ENCODE measurements around the gene TTC27.
"Not testable (repeated sequence)": the region's sequence is repeated elsewhere in the genome, so short reads cannot be mapped to it uniquely, and the experiment has no call there.

The TTC27 gene

DNA sequence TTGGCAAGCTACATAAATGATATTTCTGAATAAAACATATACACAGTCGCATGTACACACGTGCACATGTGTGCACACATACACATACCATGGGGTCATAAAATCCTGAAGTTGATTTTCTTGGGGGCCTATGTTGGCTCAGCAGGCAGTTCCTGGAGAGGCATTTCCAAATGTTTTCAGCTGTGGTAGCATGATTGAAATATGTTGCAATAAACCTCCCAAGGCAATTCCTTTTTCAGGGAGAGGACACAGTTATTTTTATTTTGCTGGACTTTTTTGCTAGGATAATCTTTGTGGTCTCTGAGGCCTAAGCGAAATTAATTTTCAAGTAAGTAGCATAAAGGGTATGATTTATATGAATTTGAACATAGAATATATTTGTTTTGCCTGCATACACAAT is 192.2 kb downstream of the TTC27 start:
- no peak for DNase-seq

- DNase-seq, result no peak
These were observed 192.9 kb downstream of the TTC27 start for GRCh38 chr2:32820701-32821100.

DNA sequence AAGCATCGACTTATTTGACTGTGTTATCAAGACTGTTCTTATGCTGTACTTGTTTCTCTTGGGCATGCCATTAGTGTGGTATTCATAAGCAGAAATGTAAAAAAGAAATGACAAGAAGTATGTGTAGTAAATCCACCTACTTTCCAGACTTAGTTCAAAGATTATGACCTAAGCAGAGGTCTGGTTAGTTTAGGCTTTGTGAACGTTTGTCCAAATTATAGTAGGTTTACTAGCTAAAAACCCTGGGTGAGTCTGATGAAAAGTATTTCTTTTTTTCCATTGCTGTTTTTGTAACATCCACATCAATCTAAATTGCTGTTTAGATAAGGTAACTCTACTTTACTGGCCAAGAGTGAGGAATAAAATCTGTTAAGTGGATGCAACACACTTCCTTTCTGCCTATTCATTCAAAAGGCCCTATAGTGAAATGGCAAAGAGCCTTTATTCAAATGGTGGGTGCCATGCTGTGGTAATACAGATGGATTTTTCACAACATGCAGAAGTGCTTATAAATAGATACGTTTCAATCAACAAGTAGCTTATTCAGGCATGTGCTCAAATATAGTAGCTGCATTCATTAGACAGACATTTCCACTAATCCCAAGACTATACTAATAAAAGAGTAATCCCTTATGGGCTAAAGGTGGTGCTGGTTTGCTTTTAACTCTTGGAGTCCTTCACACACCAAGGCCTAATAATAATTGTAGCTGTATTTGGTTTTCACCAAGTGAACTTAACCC is 196.4 kb downstream of the TTC27 start:
- no peak for DNase-seq

- no peak for DNase-seq
These were observed 197.5 kb downstream of the TTC27 start for GRCh38 chr2:32825291-32825712.

DNA sequence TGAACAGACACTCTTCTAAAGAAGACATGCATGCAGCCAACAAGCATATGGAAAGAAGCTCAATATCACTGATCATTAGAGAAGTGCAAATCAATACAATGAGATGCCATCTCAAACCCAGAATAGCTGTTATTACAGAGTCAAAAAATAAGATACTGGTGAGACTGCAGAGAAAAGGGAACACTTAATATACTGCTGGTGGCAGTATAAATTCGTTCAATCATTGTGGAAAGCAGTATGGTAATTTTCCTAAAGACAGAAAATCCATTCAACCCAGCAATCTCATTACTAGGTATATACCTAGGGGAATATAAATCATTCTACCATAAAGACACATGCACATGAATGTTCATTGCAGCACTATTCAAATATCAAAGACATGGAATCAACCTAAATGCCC is 202.3 kb downstream of the TTC27 start:
- DNase-seq, result no peak

DNA sequence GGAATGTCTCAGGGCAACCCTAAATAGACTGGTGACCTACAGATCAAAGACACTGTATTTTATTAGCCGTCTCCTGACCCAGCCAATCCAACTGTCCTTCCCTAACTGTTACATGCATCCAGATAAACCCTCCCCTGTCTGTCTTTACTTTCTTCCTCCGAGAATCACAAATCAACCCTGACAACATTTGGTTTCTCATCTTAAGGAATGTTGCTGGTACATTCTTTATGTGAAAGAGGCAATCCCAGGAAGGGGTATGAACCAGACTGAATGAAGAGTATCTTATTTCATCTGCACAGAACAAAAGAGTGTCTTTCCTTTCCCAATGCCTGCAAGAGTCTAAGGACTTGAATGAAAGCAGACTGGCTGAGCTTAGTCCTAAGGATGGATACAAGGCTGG is 205.0 kb downstream of the TTC27 start:
- DNase-seq, result no peak

DNA sequence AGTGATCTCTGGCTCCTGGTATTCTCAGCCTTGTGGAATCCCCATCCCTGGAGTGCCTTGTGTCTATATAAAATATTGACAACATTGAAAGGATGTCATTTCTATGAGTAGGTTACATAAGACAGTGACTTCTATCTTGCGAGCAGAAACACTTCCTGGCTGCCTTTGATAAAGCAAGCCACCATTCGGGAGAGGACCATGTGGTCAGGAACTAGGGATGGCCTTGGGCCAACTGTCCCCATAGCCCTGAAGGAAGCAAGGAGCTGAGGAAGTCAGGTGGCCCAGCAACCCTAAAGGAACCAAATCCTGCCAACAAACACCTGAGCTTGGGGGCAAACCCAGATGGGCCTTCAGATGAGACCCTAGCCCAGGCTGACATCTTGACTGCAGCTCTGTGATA is 205.9 kb downstream of the TTC27 start:
- no peak for DNase-seq

- DNase-seq, result no peak
These were observed 207.3 kb downstream of the TTC27 start for GRCh38 chr2:32835148-32835547.

DNA sequence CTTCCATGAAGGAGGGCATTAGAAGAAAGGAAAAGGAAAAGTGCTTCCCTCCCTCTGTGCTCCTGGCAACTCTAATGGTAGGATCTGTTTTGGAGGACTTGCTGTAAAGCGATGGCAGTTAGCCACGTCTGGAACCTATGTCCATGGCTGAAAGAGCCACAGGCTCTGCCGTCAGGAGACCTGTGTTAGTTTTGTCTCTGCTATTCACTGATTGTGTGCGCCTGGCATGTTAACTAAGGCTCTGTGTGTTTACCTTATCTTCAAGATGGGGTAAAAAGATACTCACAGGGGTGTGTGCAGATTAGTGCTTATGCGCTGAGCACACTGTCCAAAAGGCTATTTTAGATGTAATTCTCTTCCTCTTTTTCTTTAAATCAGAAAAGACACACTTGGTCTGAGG is 209.1 kb downstream of the TTC27 start:
- no peak for DNase-seq

DNA sequence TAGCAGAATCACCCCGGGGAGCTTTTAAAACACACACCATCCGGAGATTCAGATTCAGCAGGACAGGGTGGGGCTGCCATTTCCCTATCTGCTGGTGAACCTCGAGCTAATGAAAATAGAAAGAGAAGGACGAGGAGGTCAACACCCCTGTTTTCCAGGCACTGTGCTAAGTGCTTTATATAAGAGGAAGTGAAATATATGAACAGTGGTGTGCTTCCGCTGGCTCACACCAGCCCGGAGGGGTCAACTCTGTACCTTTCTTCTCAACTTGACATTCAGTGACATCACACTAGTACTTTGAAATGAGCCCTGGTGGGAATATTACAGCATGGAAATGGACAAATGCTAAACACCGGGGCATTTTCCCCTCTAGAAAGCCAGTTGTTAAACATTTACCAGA is 210.6 kb downstream of the TTC27 start:
- DNase-seq, result no peak

DNA sequence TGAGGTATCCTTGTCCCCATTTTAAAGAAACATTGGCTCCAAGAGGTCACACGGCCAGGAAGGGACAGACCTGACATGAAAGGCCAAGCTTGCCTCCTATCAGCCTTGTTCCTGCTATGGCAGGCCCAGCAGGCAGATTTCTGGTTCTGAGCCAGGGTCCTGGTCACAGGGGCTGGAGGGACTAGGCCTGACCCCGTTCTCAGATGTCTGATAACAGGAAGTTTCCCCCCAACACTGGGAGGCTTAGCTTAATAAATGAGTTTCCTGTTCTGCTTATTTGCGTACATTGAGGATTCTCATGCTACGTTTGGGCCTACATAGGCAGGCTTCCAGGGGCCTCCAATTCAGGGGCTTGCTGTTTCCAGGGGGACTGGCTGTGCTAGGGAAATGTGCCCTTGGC is 211.1 kb downstream of the TTC27 start:
- DNase-seq, result no peak

- no peak for DNase-seq
These were observed 214.4 kb downstream of the TTC27 start for GRCh38 chr2:32841931-32842898.

GRCh38 chr2:32843699-32844098 is 215.8 kb downstream of the TTC27 start:
- DNase-seq, result no peak

DNA sequence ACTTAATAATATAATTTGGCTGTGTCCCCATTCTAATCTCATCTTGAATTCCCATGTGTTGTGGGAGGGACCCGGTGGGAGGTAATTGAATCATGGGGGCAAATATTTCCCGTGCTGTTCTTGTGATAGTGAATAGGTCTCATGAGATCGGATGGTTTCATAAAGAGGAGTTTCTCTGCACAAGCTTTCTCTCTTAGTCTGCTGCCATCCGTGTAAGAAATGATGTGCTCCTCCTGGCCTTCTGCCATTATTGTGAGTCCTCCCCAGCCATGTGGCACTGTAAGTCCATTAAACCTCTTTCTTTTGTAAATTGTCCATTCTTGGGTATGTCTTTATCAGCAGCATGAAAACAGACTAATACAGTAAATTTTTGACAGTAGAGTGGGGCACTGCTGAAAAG is 216.4 kb downstream of the TTC27 start:
- no peak for DNase-seq

- DNase-seq, result not testable (repeated sequence)
These were observed 218.4 kb downstream of the TTC27 start for GRCh38 chr2:32846274-32846673.

DNA sequence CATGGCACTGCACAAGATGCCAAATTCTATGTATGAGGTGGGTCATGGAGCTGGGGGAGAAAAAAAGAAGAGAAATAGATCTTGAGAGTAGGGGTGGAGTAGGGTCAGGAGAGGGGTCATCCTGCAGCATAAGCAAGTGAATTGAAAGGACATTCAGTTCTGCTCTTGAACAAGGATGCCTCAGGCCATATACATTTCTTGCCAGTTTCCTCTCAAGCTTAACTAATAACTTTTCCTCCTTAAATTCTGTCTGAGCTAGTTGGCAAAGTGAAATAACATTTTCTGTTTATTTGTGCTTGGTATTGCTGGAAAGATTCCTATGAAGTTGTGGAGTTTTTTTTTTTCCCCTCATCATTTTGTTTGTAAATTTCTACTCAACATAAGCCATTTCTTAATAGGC is 219.9 kb downstream of the TTC27 start:
- DNase-seq, result no peak

GRCh38 chr2:32849456-32850194 is 221.8 kb downstream of the TTC27 start:
- no peak for DNase-seq

GRCh38 chr2:32851777-32852439 is 224.1 kb downstream of the TTC27 start:
- no peak for DNase-seq

DNA sequence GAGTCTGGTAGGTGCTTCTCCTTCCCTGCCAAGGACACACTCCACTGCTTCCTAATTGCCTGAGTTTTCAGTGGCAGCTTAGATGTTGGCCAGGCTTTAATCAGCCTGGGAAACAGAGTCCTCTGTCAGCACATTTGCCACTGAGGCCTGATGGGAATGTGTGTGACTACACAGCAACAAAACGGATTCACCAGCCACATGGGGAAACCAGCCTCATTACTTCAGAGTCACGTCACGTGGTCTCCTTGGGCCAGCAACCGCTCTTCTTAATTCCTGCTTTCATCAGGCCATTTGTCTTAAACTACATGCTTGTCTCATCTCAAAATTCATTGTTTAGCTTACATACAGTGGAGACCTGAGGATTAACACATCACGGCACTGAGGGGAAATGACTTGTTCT is 225.0 kb downstream of the TTC27 start:
- no peak for DNase-seq

- no peak for DNase-seq
These were observed 229.0 kb downstream of the TTC27 start for GRCh38 chr2:32856891-32857290.

GRCh38 chr2:32858713-32859112 is 230.9 kb downstream of the TTC27 start:
- DNase-seq, result no peak

DNA sequence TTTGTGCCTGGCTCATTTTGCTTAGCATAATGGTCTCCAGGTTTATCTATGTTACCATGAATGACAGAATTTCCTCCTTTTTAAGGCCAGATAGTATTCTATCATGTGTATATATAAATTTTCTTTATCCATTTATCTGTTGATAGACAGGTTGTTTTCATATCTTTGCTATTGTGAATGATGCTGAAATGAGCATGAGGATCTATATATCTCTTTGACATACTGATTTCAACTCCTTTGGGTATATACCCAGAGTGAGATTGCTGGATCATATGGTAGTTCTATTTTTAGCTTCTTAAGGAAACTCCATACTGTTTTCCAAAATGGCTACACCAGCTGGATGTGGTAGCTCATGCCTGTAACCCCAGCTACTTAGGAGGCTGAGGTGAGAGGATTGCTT is 232.5 kb downstream of the TTC27 start:
- no peak for DNase-seq

Data from GDM1 (cell line).